ENCODE results near the gene ERBB2.
A peak's percentile ranks its signal among the peaks of the same experiment; 100 is the strongest.

The ERBB2 gene

GRCh38 chr17:39772987-39773934, 73.4 kb downstream of the ERBB2 start:
- Histone ChIP-seq H3K4me3 (ENCODE audit: low read length in 2 of 2) (no peak overlapping the region), H2AK5ac (ENCODE audit: low read depth, low read length) (no peak overlapping the region), H3K9me3 (replicated peaks in 1 of 2; ENCODE audit: control insufficient read depth in 2 of 2, insufficient read depth in 1 of 2, low read depth in 1 of 2, low read length in 2 of 2) (no peaks in the 10 kb centered on the region), H3K23ac (ENCODE audit: low read depth, low read length, poor library complexity) (no peak overlapping the region), H2BK15ac (ENCODE audit: low read length) (no peak overlapping the region), H3K36me3 (replicated peaks in 1 of 2; ENCODE audit: control insufficient read depth in 2 of 2, insufficient read depth in 2 of 2, low read length in 2 of 2) (no peaks in the 10 kb centered on the region), H4K91ac (ENCODE audit: low read depth, low read length, poor library complexity) (no peak overlapping the region), H4K8ac (ENCODE audit: low read depth, low read length) (no peak overlapping the region), H2BK5ac (ENCODE audit: low read length) (no peak overlapping the region), H2BK12ac (ENCODE audit: low read length) (no peak overlapping the region), H3K27ac (replicated peaks; ENCODE audit: low read length) (no peak overlapping the region), H3K79me1 (ENCODE audit: low read depth, low read length) (no peaks in the 10 kb centered on the region), H3K9ac (ENCODE audit: low read depth, low read length, poor library complexity) (no peak overlapping the region), H3K27me3 (ENCODE audit: control insufficient read depth in 3 of 3, insufficient read depth in 3 of 3, low read depth in 1 of 3, low read length in 3 of 3) (peaks cover 0 to 81% (median 2%) of the 10 kb centered on the region in 3 experiments), H3K4me1 (ENCODE audit: control insufficient read depth in 2 of 2, insufficient read depth in 1 of 2, low read depth in 1 of 2, low read length in 2 of 2) (no peaks in the 10 kb centered on the region), H3K18ac (ENCODE audit: low read length) (peak overlapping the region; percentile 13), H3K4me2 (ENCODE audit: insufficient read depth, low read length, poor library complexity, severe bottlenecking) (no peak overlapping the region), H3K14ac (ENCODE audit: low read length) (no peak overlapping the region), H2BK120ac (ENCODE audit: low read depth, low read length) (no peak overlapping the region), H2AFZ (ENCODE audit: low read length) (no peak overlapping the region), H3K4ac (ENCODE audit: low read length) (no peak overlapping the region)
- DNase-seq (ENCODE audit: low spot score) = no peak
- no CpG with 5 or more reads among the region's 7 CpGs for WGBS, 2 donors (ENCODE audit: extremely low coverage in 2 of 2, insufficient read length in 2 of 2, insufficient replicate concordance in 1 of 2)

- Histone ChIP-seq H2AFZ (ENCODE audit: low read length) (no peak overlapping the region), H3K36me3 (replicated peaks in 1 of 2; ENCODE audit: control insufficient read depth in 2 of 2, insufficient read depth in 2 of 2, low read length in 2 of 2) (no peaks in the 10 kb centered on the region), H4K8ac (ENCODE audit: low read depth, low read length) (peak overlapping the region; percentile 78), H2AK5ac (ENCODE audit: low read depth, low read length) (no peak overlapping the region), H3K23ac (ENCODE audit: low read depth, low read length, poor library complexity) (peak overlapping the region; percentile 26), H3K4me1 (ENCODE audit: control insufficient read depth in 2 of 2, insufficient read depth in 1 of 2, low read depth in 1 of 2, low read length in 2 of 2) (no peaks in the 10 kb centered on the region), H2BK5ac (ENCODE audit: low read length) (no peak overlapping the region), H3K9ac (ENCODE audit: low read depth, low read length, poor library complexity) (no peak overlapping the region), H3K9me3 (replicated peaks in 1 of 2; ENCODE audit: control insufficient read depth in 2 of 2, insufficient read depth in 1 of 2, low read depth in 1 of 2, low read length in 2 of 2) (no peaks in the 10 kb centered on the region), H2BK12ac (ENCODE audit: low read length) (no peak overlapping the region), H4K91ac (ENCODE audit: low read depth, low read length, poor library complexity) (no peak overlapping the region), H2BK120ac (ENCODE audit: low read depth, low read length) (no peak overlapping the region), H3K4ac (ENCODE audit: low read length) (no peak overlapping the region), H3K27ac (replicated peaks; ENCODE audit: low read length) (no peak overlapping the region), H3K4me3 (ENCODE audit: low read length in 2 of 2) (no peak overlapping the region), H3K27me3 (ENCODE audit: control insufficient read depth in 3 of 3, insufficient read depth in 3 of 3, low read depth in 1 of 3, low read length in 3 of 3) (peaks cover 0 to 78% (median 2%) of the 10 kb centered on the region in 3 experiments), H3K14ac (ENCODE audit: low read length) (no peak overlapping the region), H2BK15ac (ENCODE audit: low read length) (no peak overlapping the region), H3K4me2 (ENCODE audit: insufficient read depth, low read length, poor library complexity, severe bottlenecking) (no peak overlapping the region), H3K18ac (ENCODE audit: low read length) (peak overlapping the region; percentile 19), H3K79me1 (ENCODE audit: low read depth, low read length) (no peaks in the 10 kb centered on the region)
- no CpG with 5 or more reads among the region's 4 CpGs for WGBS, 2 donors (ENCODE audit: extremely low coverage in 2 of 2, insufficient read length in 2 of 2, insufficient replicate concordance in 1 of 2)
- no peak for DNase-seq (ENCODE audit: low spot score)
These were observed 74.2 kb downstream of the ERBB2 start for GRCh38 chr17:39774047-39774446.

GRCh38 chr17:39775031-39775430, 75.2 kb downstream of the ERBB2 start:
- H3K36me3 ChIP-seq (replicated peaks in 1 of 2; ENCODE audit: control insufficient read depth in 2 of 2, insufficient read depth in 2 of 2, low read length in 2 of 2) = no peaks in the 10 kb centered on the region
- no peak overlapping the region for H3K14ac ChIP-seq (ENCODE audit: low read length)
- no peak overlapping the region for H2BK5ac ChIP-seq (ENCODE audit: low read length)
- DNase-seq (ENCODE audit: low spot score) = no peak
- H3K79me1 ChIP-seq (ENCODE audit: low read depth, low read length) = no peaks in the 10 kb centered on the region
- no peak overlapping the region for H3K23ac ChIP-seq (ENCODE audit: low read depth, low read length, poor library complexity)
- WGBS, 2 donors (ENCODE audit: extremely low coverage in 2 of 2, insufficient read length in 2 of 2, insufficient replicate concordance in 1 of 2) = no CpG with 5 or more reads among the region's 2 CpGs
- no peak overlapping the region for H3K4me2 ChIP-seq (ENCODE audit: insufficient read depth, low read length, poor library complexity, severe bottlenecking)
- H2BK15ac ChIP-seq (ENCODE audit: low read length) = no peak overlapping the region
- H3K18ac ChIP-seq (ENCODE audit: low read length) = no peak overlapping the region
- H3K27ac ChIP-seq (replicated peaks; ENCODE audit: low read length) = no peak overlapping the region
- no peak overlapping the region for H2AFZ ChIP-seq (ENCODE audit: low read length)
- H3K4ac ChIP-seq (ENCODE audit: low read length) = no peak overlapping the region
- H3K4me1 ChIP-seq (ENCODE audit: control insufficient read depth in 2 of 2, insufficient read depth in 1 of 2, low read depth in 1 of 2, low read length in 2 of 2) = no peaks in the 10 kb centered on the region
- H4K91ac ChIP-seq (ENCODE audit: low read depth, low read length, poor library complexity) = no peak overlapping the region
- peaks cover 0 to 74% (median 2%) of the 10 kb centered on the region in 3 experiments for H3K27me3 ChIP-seq (ENCODE audit: control insufficient read depth in 3 of 3, insufficient read depth in 3 of 3, low read depth in 1 of 3, low read length in 3 of 3)
- no peak overlapping the region for H4K8ac ChIP-seq (ENCODE audit: low read depth, low read length)
- H3K9ac ChIP-seq (ENCODE audit: low read depth, low read length, poor library complexity) = no peak overlapping the region
- no peaks in the 10 kb centered on the region for H3K9me3 ChIP-seq (replicated peaks in 1 of 2; ENCODE audit: control insufficient read depth in 2 of 2, insufficient read depth in 1 of 2, low read depth in 1 of 2, low read length in 2 of 2)
- H3K4me3 ChIP-seq (ENCODE audit: low read length in 2 of 2) = no peak overlapping the region
- H2BK120ac ChIP-seq (ENCODE audit: low read depth, low read length) = no peak overlapping the region
- no peak overlapping the region for H2AK5ac ChIP-seq (ENCODE audit: low read depth, low read length)
- H2BK12ac ChIP-seq (ENCODE audit: low read length) = no peak overlapping the region

- no peak for DNase-seq (ENCODE audit: low spot score)
- no peak overlapping the region for H3K14ac ChIP-seq (ENCODE audit: low read length)
- H3K9ac ChIP-seq (ENCODE audit: low read depth, low read length, poor library complexity) = no peak overlapping the region
- H2BK120ac ChIP-seq (ENCODE audit: low read depth, low read length) = no peak overlapping the region
- no peak overlapping the region for H2AK5ac ChIP-seq (ENCODE audit: low read depth, low read length)
- no peak overlapping the region for H2AFZ ChIP-seq (ENCODE audit: low read length)
- no peak overlapping the region for H2BK15ac ChIP-seq (ENCODE audit: low read length)
- no peaks in the 10 kb centered on the region for H3K79me1 ChIP-seq (ENCODE audit: low read depth, low read length)
- no peaks in the 10 kb centered on the region for H3K36me3 ChIP-seq (replicated peaks in 1 of 2; ENCODE audit: control insufficient read depth in 2 of 2, insufficient read depth in 2 of 2, low read length in 2 of 2)
- no peak overlapping the region for H3K27ac ChIP-seq (replicated peaks; ENCODE audit: low read length)
- no peak overlapping the region for H4K8ac ChIP-seq (ENCODE audit: low read depth, low read length)
- H3K27me3 ChIP-seq (ENCODE audit: control insufficient read depth in 3 of 3, insufficient read depth in 3 of 3, low read depth in 1 of 3, low read length in 3 of 3) = peaks cover 0 to 66% (median 0%) of the 10 kb centered on the region in 3 experiments
- no peak overlapping the region for H3K4me2 ChIP-seq (ENCODE audit: insufficient read depth, low read length, poor library complexity, severe bottlenecking)
- no peak overlapping the region for H3K18ac ChIP-seq (ENCODE audit: low read length)
- H3K23ac ChIP-seq (ENCODE audit: low read depth, low read length, poor library complexity) = no peak overlapping the region
- no peaks in the 10 kb centered on the region for H3K4me1 ChIP-seq (ENCODE audit: control insufficient read depth in 2 of 2, insufficient read depth in 1 of 2, low read depth in 1 of 2, low read length in 2 of 2)
- no peaks in the 10 kb centered on the region for H3K9me3 ChIP-seq (replicated peaks in 1 of 2; ENCODE audit: control insufficient read depth in 2 of 2, insufficient read depth in 1 of 2, low read depth in 1 of 2, low read length in 2 of 2)
- no peak overlapping the region for H3K4ac ChIP-seq (ENCODE audit: low read length)
- H2BK12ac ChIP-seq (ENCODE audit: low read length) = no peak overlapping the region
- no peak overlapping the region for H4K91ac ChIP-seq (ENCODE audit: low read depth, low read length, poor library complexity)
- no peak overlapping the region for H3K4me3 ChIP-seq (ENCODE audit: low read length in 2 of 2)
- no peak overlapping the region for H2BK5ac ChIP-seq (ENCODE audit: low read length)
These were observed 76.4 kb downstream of the ERBB2 start for GRCh38 chr17:39776252-39776651.

All from neuronal stem cell (in vitro differentiated cells).